Astrocyte (in vitro differentiated cells and primary cell): ENCODE measurements around the gene PACS2. TPM values are rescaled to one million over a fixed set of nuclear protein-coding genes. Genes with fewer than 3 reads are reported as not detected.

Source experiments
- DNase-seq: peaks from one replicate; pipeline ENCODE4 v3.0.0-alpha.2; 2010; ENCODE audit warnings: low read depth
- FAIRE-seq: peaks from 2 replicates; lab custom pipeline; 2011; peaks lifted over from hg19 to GRCh38; lab: Jason Lieb, UNC
- H2AFZ ChIP-seq: 2 replicates; pipeline ENCODE4 v1.6.0; 2012; ENCODE audit warnings: low read depth, low read length, inconsistent platforms
- H3K27ac ChIP-seq: 2 replicates; pipeline ENCODE4 v1.5.1; 2011; ENCODE audit warnings: low read depth, low read length, inconsistent platforms
- H3K27me3 ChIP-seq: 2 replicates; pipeline ENCODE4 v1.6.0; 2011; ENCODE audit warnings: low read length, inconsistent platforms; ENCODE audit not compliant: insufficient read depth
- H3K36me3 ChIP-seq: 2 replicates; pipeline ENCODE4 v1.5.1; 2011; ENCODE audit warnings: low read length, inconsistent platforms; ENCODE audit not compliant: insufficient read depth
- H3K4me1 ChIP-seq: 2 replicates; pipeline ENCODE4 v1.5.1; 2011; ENCODE audit warnings: low read length, inconsistent platforms; ENCODE audit not compliant: insufficient read depth
- H3K4me2 ChIP-seq: 2 replicates; pipeline ENCODE4 v1.6.0; 2012; ENCODE audit warnings: low read length, inconsistent platforms
- H3K4me3 ChIP-seq: 2 replicates; pipeline ENCODE4 v1.5.1; 2011; ENCODE audit warnings: low read depth, mild to moderate bottlenecking, low read length, inconsistent platforms; ENCODE audit not compliant: insufficient read depth
- H3K79me2 ChIP-seq: 2 replicates; pipeline ENCODE4 v1.6.0; 2012; ENCODE audit warnings: mild to moderate bottlenecking, low read length, inconsistent platforms; ENCODE audit not compliant: insufficient read depth
- H3K9ac ChIP-seq: 2 replicates; pipeline ENCODE4 v1.6.0; 2012; ENCODE audit warnings: mild to moderate bottlenecking, low read length, inconsistent platforms
- H3K9me3 ChIP-seq: 2 replicates; pipeline ENCODE4 v1.5.1; 2012; ENCODE audit warnings: low read depth, mild to moderate bottlenecking, low read length, inconsistent platforms; ENCODE audit not compliant: insufficient read depth
- H4K20me1 ChIP-seq: 2 replicates; pipeline ENCODE4 v1.6.0; 2012; ENCODE audit warnings: low read length, inconsistent platforms; ENCODE audit not compliant: insufficient read depth
- H3K27ac Mint-ChIP-seq: one replicate; pipeline ENCODE4 v1.8.0; 2021; ENCODE audit warnings: mild to moderate bottlenecking, mixed read lengths; ENCODE audit not compliant: unreplicated experiment
- H3K27me3 Mint-ChIP-seq: one replicate; pipeline ENCODE4 v1.8.0; 2021; ENCODE audit warnings: low read depth, mixed read lengths; ENCODE audit not compliant: unreplicated experiment
- H3K36me3 Mint-ChIP-seq: one replicate; pipeline ENCODE4 v1.8.0; 2021; ENCODE audit warnings: low read depth, mixed read lengths; ENCODE audit not compliant: unreplicated experiment
- H3K4me1 Mint-ChIP-seq: one replicate; pipeline ENCODE4 v1.8.0; 2021; ENCODE audit warnings: low read depth, mixed read lengths; ENCODE audit not compliant: unreplicated experiment
- H3K4me3 Mint-ChIP-seq: one replicate; pipeline ENCODE4 v1.8.0; 2021; ENCODE audit warnings: mild to moderate bottlenecking, moderate library complexity, mixed read lengths; ENCODE audit not compliant: unreplicated experiment
- H3K9me3 Mint-ChIP-seq: one replicate; pipeline ENCODE4 v1.8.0; 2021; ENCODE audit warnings: mild to moderate bottlenecking, mixed read lengths; ENCODE audit not compliant: unreplicated experiment
- EZH2 ChIP-seq: IDR thresholded peaks from 2 replicates; pipeline ENCODE4 v1.6.1; 2012; ENCODE audit warnings: mild to moderate bottlenecking, low read length, inconsistent platforms; ENCODE audit not compliant: insufficient read depth
- total RNA-seq: library from RNA; stranded (reverse); gene quantifications from 2 replicates; pipeline ENCODE4 v1.2.1, GENCODE V29; 2021
- TF ChIP-seq, protein P1 (sequence below): IDR thresholded peaks from 2 replicates; pipeline ENCODE4 v1.5.1; 2011; ENCODE audit warnings: low read depth, mild to moderate bottlenecking, inconsistent platforms, low read length, moderate library complexity; ENCODE audit not compliant: insufficient read depth

The PACS2 gene
- total RNA-seq, 1 donor from 2014 or later = 51.0 TPM

GRCh38 chr14:105328678-105329390 lies 14.3 kb downstream of the PACS2 start:
- FAIRE-seq = no peak
- peaks cover 8% of the 10 kb centered on the region for H3K4me1 ChIP-seq

GRCh38 chr14:105329411-105330150 lies 15.0 kb downstream of the PACS2 start:
- Mint-ChIP-seq H3K27me3 (no peaks in the 10 kb centered on the region), H3K36me3 (no peaks in the 10 kb centered on the region), H3K4me1 (peaks cover 2% of the 10 kb centered on the region), H3K9me3 (no peaks in the 10 kb centered on the region), H3K4me3 (no peak overlapping the region), H3K27ac (no peak overlapping the region)
- H3K4me2 ChIP-seq = no peak overlapping the region
- TF ChIP-seq EZH2 = no peak
- TF ChIP-seq, protein P1, sequence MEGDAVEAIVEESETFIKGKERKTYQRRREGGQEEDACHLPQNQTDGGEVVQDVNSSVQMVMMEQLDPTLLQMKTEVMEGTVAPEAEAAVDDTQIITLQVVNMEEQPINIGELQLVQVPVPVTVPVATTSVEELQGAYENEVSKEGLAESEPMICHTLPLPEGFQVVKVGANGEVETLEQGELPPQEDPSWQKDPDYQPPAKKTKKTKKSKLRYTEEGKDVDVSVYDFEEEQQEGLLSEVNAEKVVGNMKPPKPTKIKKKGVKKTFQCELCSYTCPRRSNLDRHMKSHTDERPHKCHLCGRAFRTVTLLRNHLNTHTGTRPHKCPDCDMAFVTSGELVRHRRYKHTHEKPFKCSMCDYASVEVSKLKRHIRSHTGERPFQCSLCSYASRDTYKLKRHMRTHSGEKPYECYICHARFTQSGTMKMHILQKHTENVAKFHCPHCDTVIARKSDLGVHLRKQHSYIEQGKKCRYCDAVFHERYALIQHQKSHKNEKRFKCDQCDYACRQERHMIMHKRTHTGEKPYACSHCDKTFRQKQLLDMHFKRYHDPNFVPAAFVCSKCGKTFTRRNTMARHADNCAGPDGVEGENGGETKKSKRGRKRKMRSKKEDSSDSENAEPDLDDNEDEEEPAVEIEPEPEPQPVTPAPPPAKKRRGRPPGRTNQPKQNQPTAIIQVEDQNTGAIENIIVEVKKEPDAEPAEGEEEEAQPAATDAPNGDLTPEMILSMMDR = no peak
- FAIRE-seq (no peak), DNase-seq (no peak)
- no peak overlapping the region for H2AFZ ChIP-seq
- H3K27ac ChIP-seq = no peak overlapping the region
- no peaks in the 10 kb centered on the region for H3K9me3 ChIP-seq
- H3K4me1 ChIP-seq = peaks cover 7% of the 10 kb centered on the region
- peaks cover 92% of the 10 kb centered on the region for H4K20me1 ChIP-seq
- H3K36me3 ChIP-seq = no peaks in the 10 kb centered on the region
- H3K9ac ChIP-seq = no peak overlapping the region
- no peaks in the 10 kb centered on the region for H3K27me3 ChIP-seq
- H3K79me2 ChIP-seq = peaks cover 92% of the 10 kb centered on the region
- no peak overlapping the region for H3K4me3 ChIP-seq

More at GRCh38 chr14:105328678-105329390, 14.3 kb downstream of the PACS2 start:
- H3K4me1 Mint-ChIP-seq = peaks cover 2% of the 10 kb centered on the region
- peaks cover 92% of the 10 kb centered on the region for H3K79me2 ChIP-seq
- H3K36me3 Mint-ChIP-seq = peaks cover 3% of the 10 kb centered on the region
- H3K27me3 Mint-ChIP-seq = no peaks in the 10 kb centered on the region
- no peak overlapping the region for H2AFZ ChIP-seq
- no peak overlapping the region for H3K27ac ChIP-seq
- no peaks in the 10 kb centered on the region for H3K9me3 ChIP-seq
- peaks cover 92% of the 10 kb centered on the region for H4K20me1 ChIP-seq
- no peak for DNase-seq
- no peak overlapping the region for H3K9ac ChIP-seq
- H3K4me3 Mint-ChIP-seq = no peak overlapping the region
- H3K9me3 Mint-ChIP-seq = no peaks in the 10 kb centered on the region
- TF ChIP-seq, protein P1 = no peak
- no peak for TF ChIP-seq EZH2
- no peaks in the 10 kb centered on the region for H3K27me3 ChIP-seq
- no peaks in the 10 kb centered on the region for H3K36me3 ChIP-seq
- no peak overlapping the region for H3K4me3 ChIP-seq
- no peak overlapping the region for H3K27ac Mint-ChIP-seq
- H3K4me2 ChIP-seq = no peak overlapping the region
